Retinal pigment epithelial cell (primary cell): ENCODE data around the gene TWF2.
"Not testable (repeated sequence)": the region's sequence is repeated elsewhere in the genome, so short reads cannot be mapped to it uniquely, and the experiment has no call there.

Source experiments
- DNase-seq: peaks from one replicate; pipeline ENCODE4 v3.0.0-alpha.2; 2010; ENCODE audit warnings: low read depth
- H3K4me3 ChIP-seq: 2 replicates; pipeline ENCODE4 v1.5.1; 2011; ENCODE audit warnings: mild to moderate bottlenecking, low read length, control low read depth, moderate library complexity
- TF ChIP-seq, protein P1 (sequence below): conservative IDR thresholded peaks from 2 replicates; pipeline ENCODE4 v1.5.1; 2011; ENCODE audit warnings: low read depth, low read length, control low read depth, inconsistent platforms

Gene TWF2

DNA sequence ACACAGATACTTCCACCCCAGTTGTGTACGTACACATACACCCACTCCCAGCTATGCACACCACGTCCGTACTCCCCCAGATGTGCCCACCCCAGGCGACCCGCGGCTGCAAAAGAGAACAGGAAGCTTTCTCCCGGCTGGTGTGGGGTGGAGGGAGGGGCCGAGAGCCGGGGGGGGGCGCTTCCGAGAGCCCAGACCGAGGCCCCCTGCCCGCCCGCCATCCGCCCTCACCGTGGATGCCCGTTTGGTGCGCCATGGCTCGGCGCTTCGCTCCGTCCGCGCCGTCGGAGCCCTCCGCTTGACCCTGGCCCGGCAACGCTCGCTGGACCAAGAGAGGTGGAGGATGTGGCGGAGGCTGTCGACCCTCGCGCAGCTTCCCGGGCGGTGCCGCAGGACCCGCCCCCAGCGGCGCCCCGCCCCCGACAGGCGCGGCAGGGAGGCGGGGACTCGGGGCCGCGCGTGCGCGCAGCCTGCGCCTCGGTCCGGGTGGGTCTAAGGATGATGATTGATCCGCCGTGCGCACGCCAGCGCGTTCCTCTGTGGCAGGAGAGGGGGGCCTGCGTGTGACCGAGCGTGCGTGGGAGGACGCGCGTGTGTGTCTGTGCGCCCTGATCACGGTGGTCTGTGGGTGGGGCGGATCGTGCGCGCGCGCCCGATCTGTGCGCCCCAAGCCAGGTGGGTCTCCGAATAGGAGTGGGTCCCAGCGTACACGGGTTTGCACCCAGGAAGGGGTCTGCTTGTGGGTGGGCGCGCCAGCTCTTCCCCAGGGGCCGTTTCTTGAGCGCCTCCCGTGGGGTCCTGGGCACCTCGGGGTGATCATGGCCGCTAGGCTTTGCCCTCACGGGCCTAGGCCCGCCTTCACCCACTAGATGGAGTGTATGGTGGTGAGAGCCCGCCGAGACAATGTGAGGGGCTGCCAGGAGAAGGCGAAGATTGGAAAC lies at the start of gene TWF2:
TWF2 (minus strand) TSS at position 398 of the 941 bp plus-strand sequence; CDS start at position 256, 142 bp downstream.
- TF ChIP-seq, protein P1, sequence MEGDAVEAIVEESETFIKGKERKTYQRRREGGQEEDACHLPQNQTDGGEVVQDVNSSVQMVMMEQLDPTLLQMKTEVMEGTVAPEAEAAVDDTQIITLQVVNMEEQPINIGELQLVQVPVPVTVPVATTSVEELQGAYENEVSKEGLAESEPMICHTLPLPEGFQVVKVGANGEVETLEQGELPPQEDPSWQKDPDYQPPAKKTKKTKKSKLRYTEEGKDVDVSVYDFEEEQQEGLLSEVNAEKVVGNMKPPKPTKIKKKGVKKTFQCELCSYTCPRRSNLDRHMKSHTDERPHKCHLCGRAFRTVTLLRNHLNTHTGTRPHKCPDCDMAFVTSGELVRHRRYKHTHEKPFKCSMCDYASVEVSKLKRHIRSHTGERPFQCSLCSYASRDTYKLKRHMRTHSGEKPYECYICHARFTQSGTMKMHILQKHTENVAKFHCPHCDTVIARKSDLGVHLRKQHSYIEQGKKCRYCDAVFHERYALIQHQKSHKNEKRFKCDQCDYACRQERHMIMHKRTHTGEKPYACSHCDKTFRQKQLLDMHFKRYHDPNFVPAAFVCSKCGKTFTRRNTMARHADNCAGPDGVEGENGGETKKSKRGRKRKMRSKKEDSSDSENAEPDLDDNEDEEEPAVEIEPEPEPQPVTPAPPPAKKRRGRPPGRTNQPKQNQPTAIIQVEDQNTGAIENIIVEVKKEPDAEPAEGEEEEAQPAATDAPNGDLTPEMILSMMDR: peak; percentile 51
- peak within 1 kb of the TSS; percentile 82 for H3K4me3 ChIP-seq
- no peak for DNase-seq

DNA sequence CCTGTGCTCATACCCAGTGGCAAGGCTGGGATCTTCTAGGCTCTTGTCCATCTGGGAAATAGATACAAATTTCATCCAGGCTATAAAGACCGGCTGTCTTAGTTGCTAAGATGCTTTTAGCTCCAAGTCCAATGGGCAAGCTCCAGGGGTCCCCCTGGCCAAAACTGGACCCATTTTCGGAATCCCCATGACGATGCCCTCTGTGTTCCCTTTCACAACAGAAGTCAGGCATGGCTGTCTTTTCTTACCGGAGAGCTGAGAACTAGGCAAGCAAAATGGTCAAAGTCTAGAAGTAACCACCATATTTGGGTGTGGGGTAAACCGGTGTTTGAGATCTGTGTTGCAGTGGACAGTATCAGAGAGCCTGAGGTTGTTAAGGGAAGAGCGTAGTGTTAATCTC lies 49.7 kb upstream of the TWF2 start:
- H3K4me3 ChIP-seq: peak overlapping the region; percentile 95
- TF ChIP-seq, protein P1: no peak
- no peak for DNase-seq

DNA sequence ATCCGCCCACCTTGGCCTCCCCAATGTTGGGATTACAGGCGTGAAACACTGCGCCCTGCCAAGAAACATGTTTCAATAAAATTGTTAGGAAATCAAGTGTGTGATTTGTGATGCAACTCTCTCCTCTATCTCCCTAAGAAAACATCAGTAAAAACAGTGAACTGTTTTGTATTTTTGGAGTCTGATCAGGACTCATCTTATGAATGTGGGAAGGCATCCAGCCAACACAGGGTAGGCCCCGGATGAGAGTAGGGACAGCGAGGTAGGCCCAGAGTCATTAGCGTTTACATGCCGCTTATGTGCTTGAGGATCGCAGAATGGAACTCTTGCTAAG lies 47.8 kb upstream of the TWF2 start:
- TF ChIP-seq, protein P1: no peak
- no peak for DNase-seq
- peak overlapping the region; percentile 95 for H3K4me3 ChIP-seq

DNA sequence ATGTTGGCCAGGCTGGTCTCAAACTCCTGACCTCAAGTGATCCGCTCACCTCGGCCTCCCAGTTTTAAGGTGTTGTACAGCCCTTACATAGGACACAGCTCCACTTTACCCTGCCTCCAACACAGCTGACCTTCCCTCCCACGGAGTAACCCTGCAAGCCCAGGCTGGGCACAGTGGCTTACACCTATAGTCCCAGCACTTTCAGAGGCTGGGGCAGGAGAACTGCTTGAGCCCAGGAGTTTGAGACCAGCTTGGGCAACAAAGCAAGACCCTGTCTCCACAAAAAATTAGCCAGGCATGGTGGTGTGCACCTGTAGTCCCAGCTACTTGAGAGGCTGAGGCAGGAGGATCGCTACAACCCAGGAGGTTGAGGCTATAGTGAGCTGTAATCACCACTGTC lies 45.1 kb upstream of the TWF2 start:
- H3K4me3 ChIP-seq, DNase-seq: not testable (repeated sequence)

DNA sequence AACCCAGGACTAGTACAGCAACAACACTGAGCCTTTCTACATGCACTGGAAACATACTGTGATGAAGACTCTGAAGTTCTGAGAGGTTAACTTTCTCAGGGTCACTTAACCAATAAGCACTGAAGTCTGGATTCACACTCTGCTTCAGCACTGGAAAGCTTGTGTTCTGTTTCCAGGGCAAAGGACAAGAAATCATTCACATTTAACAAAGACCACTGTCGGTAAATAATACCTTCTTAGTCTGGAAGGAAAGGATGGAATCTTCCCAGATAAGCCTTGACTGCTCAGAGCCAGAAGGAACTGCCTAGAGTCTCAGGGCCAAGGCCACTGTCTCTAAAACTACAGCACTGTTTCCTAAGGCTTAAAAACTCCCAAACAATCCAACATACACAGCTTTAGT lies 44.3 kb upstream of the TWF2 start:
- H3K4me3 ChIP-seq: no peak overlapping the region
- DNase-seq: no peak
- TF ChIP-seq, protein P1: no peak

DNA sequence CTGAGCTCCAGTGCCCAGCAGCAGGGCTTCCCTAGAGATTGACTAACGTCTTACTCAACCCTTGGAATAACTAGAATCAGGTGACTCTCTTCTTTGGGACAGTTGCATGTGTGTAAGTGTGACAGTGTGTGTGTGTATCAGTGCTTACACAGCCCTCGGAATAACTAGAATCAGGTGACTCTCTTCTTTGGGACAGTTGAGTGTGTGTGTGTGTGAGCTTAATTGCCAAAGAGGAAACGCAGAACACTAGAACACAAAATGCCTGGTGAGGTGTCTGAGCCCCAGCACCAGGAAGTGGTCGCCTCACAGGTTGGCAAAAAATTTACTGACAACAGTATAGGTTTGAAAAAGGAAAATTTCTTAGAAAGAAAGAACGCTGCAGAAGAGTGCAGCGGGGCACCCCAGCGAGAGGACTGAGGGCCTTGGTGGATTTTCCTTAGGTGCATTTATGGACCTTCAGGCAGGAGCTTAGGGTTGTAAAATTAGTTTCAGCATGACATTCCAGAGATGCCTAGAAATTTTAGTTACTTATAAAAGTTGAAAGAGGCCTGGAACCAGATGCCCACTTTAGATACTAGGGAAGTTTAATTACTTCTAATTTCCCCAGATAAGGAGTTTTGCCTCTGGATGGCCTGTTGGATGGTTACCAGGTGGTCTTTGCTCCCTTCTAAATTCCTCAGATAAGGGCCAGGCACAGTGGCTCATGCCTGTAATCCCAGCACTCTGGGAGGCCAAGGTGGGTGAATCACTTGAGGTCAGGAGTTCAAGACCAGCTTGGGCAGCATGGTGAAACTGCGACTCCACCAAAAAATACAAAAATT lies 43.2 kb upstream of the TWF2 start:
- no peak overlapping the region for H3K4me3 ChIP-seq
- TF ChIP-seq, protein P1: no peak
- DNase-seq: no peak

DNA sequence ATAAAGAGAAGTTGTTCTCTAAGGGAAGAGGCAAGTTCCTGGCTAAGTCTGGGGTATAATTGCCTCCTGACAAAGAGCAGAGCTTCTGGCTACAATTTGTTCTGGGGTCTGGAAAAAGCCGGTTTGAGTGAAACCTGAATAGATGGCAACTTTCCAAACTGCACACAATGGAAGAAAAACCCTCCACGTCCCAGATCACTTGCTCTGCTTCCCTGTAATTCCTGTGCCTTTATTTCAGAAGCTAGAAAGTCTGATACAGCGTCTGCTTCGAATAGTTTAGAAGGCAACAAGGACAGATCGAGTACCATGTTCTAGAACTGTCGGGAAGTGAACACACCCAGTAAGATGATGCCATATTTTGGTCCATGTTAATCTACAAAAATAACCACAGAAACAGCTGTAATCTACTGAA lies 41.1 kb upstream of the TWF2 start:
- no peak overlapping the region for H3K4me3 ChIP-seq
- TF ChIP-seq, protein P1: no peak
- DNase-seq: no peak
